ENCODE data around the gene INTS1. TPM values are rescaled to one million over a fixed set of nuclear protein-coding genes. Genes with fewer than 3 reads are reported as not detected.

Gene INTS1
- total RNA-seq, 1 donor from 2014 or later, result 80.7 TPM

DNA sequence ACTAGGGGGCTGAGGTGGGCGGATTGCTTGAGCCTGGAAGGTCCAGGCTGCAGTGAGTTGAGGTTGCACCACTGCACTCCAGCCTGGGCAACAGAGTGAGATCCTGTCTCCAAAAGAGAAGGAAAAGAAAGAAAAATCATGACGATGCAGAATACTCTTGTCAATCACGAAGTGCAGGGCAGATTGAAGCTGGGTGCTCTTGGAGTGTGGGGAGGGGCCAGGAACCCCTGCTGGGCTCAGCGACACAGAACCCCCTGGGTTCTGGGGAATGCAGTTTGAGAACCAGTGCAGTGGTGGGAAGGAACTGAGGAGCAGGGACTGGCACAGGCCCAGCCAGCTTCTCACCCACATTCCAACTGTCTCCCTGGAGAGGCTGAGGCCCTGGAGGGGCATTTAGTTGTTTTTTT, 10.8 kb upstream of the INTS1 start:
- H3K36me3 ChIP-seq, result no peaks in the 10 kb centered on the region
- H3K27ac ChIP-seq, result peak overlapping the region; percentile 99
- H3K27me3 ChIP-seq, result no peaks in the 10 kb centered on the region
- H3K9me3 ChIP-seq, result no peaks in the 10 kb centered on the region
- H3K4me1 ChIP-seq, result peaks cover 6 to 21% of the 10 kb centered on the region in 2 donors
- TF ChIP-seq, protein P1, sequence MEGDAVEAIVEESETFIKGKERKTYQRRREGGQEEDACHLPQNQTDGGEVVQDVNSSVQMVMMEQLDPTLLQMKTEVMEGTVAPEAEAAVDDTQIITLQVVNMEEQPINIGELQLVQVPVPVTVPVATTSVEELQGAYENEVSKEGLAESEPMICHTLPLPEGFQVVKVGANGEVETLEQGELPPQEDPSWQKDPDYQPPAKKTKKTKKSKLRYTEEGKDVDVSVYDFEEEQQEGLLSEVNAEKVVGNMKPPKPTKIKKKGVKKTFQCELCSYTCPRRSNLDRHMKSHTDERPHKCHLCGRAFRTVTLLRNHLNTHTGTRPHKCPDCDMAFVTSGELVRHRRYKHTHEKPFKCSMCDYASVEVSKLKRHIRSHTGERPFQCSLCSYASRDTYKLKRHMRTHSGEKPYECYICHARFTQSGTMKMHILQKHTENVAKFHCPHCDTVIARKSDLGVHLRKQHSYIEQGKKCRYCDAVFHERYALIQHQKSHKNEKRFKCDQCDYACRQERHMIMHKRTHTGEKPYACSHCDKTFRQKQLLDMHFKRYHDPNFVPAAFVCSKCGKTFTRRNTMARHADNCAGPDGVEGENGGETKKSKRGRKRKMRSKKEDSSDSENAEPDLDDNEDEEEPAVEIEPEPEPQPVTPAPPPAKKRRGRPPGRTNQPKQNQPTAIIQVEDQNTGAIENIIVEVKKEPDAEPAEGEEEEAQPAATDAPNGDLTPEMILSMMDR (IDR thresholded peaks at IDR 0.05), result no peak
- no peak overlapping the region for H3K4me3 ChIP-seq
- intact Hi-C loops (cut with DNase I), result no loop called here
- no peak for DNase-seq (ENCODE audit: low spot score in 2 of 2)

GRCh38 chr7:1514407-1514806, 10.2 kb upstream of the INTS1 start:
- TF ChIP-seq, protein P1 (IDR thresholded peaks at IDR 0.05), result no peak
- no peak for DNase-seq (ENCODE audit: low spot score in 2 of 2)
- intact Hi-C loops (cut with DNase I), result no loop called here
- Histone ChIP-seq H3K27ac (peak overlapping the region; percentile 99), H3K4me3 (no peak overlapping the region), H3K9me3 (no peaks in the 10 kb centered on the region), H3K27me3 (no peaks in the 10 kb centered on the region), H3K4me1 (peaks cover 6 to 21% of the 10 kb centered on the region in 2 donors), H3K36me3 (no peaks in the 10 kb centered on the region)

GRCh38 chr7:1513657-1514095, 9.5 kb upstream of the INTS1 start:
- DNase-seq (ENCODE audit: low spot score in 2 of 2), result peak in 1 of 2 donors; percentile 90
- Histone ChIP-seq H3K27ac (peak overlapping the region; percentile 99), H3K9me3 (no peaks in the 10 kb centered on the region), H3K4me3 (peak overlapping the region; percentile 46 to 56), H3K27me3 (no peaks in the 10 kb centered on the region), H3K4me1 (peaks cover 6 to 21% of the 10 kb centered on the region in 2 donors), H3K36me3 (no peaks in the 10 kb centered on the region)
- intact Hi-C loops (cut with DNase I), result loop anchor here (1.0 to 2.0 kb wide), 2 partner anchors 17 to 23 kb away; partner anchors contain the start of gene MAFK
- TF ChIP-seq, protein P1 (IDR thresholded peaks at IDR 0.05), result no peak

DNA sequence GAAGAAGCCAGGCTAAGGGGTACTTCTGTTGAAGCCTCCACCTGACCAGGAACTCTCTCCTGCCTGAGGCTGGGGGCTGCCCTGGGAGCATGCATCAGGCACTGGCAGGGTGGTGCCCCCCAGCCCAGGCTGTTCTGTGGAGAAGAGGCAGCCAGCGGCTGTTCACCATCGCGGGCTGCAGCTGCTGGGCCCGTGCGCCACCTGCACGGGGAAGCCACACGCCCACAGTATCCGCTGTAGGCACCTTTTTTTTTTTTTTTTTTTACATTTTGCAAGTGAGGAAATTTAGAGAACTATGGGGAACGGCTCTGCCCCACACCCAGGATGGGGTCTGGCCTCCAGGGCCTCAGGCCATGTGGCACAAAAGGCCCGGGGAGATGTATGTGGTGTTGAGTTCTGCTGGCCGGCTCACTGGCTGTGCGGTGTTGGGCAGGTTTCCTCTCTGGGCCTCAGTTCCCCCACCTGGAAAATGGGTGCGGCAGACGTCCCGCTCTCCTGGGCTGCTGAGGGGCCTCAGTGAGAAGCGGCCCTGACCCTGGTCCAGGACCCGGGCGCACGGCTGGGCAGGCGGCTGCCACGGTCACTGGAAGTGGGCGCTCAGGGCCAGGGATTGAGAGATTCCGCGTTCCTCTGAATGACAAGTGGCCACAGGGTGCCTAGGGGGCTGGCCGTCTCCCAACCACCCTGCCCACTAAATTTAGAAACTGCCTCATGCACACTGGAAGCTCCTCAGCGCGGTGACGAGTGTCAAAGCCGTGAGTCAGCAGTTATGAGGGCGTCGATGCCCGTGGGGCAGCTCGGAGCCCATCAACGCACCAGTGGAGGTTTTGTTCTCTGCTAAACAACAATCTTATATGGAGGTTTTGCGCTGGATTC, 8.8 kb upstream of the INTS1 start:
- DNase-seq (ENCODE audit: low spot score in 2 of 2), result peak; percentile 89 to 96
- TF ChIP-seq, protein P1 (IDR thresholded peaks at IDR 0.05), result no peak
- Histone ChIP-seq H3K27me3 (no peaks in the 10 kb centered on the region), H3K27ac (peak overlapping the region; percentile 99), H3K36me3 (no peaks in the 10 kb centered on the region), H3K4me1 (peaks cover 6 to 21% of the 10 kb centered on the region in 2 donors), H3K9me3 (no peaks in the 10 kb centered on the region), H3K4me3 (peak overlapping the region; percentile 46 to 56)
- intact Hi-C loops (cut with DNase I), result loop anchor here (1.0 to 2.0 kb wide), 2 partner anchors 17 to 24 kb away; partner anchors contain the start of gene MAFK

- no peak for DNase-seq (ENCODE audit: low spot score in 2 of 2)
- Histone ChIP-seq H3K27ac (no peak overlapping the region), H3K27me3 (no peaks in the 10 kb centered on the region), H3K4me1 (peaks cover 6 to 21% of the 10 kb centered on the region in 2 donors), H3K4me3 (no peak overlapping the region), H3K9me3 (no peaks in the 10 kb centered on the region), H3K36me3 (no peaks in the 10 kb centered on the region)
- TF ChIP-seq, protein P1 (IDR thresholded peaks at IDR 0.05), result no peak
- intact Hi-C loops (cut with DNase I), result loop anchor here (2.0 kb wide), 1 partner anchor 25 kb away; no protein-coding TSS in a partner anchor
Measured at GRCh38 chr7:1511444-1512422, 7.5 kb upstream of the INTS1 start.
